Naive thymus-derived CD4-positive, alpha-beta T cell (primary cell): ENCODE data around the gene GPRC5D. TPM values are rescaled to one million over a fixed set of nuclear protein-coding genes. Genes with fewer than 3 reads are reported as not detected.

Source experiments
- ATAC-seq: fragments of 150-1000 bp; cut with Tn5 transposase; 2 replicates; pipeline ENCODE4 v1.10.0; 2021; ENCODE audit warnings: mild to moderate bottlenecking, moderate library complexity
- CTCF ChIA-PET: fragments of 350-600 bp; sonication (Branson Sonifier 250); formaldehyde crosslinking; loops from one replicate; lab custom pipeline; 2021; ENCODE audit warnings: antibody characterized with exemption; lab: Charles Lee
- POLR2A ChIA-PET: fragments of 350-600 bp; sonication (Branson Sonifier 250); formaldehyde crosslinking; loops from one replicate; lab custom pipeline; 2021; ENCODE audit warnings: antibody characterized with exemption, inconsistent platforms; lab: Charles Lee
- DNase-seq, 9 donors: peaks; one replicate each; pipeline versions ENCODE4 v3.0.0 to v3.0.0-alpha.2; 2020 to 2022; ENCODE audit warnings: mixed read lengths in 1 of 9
- H3K27ac ChIP-seq: one replicate; pipeline ENCODE4 v1.7.0; 2013; ENCODE audit warnings: mild to moderate bottlenecking, low read depth, low read length, moderate library complexity
- H3K27me3 ChIP-seq, 2 donors: one replicate each; pipeline ENCODE4 v1.7.0; 2013; ENCODE audit warnings: low read length in 2 of 2, mild to moderate bottlenecking in 2 of 2, moderate library complexity in 2 of 2; ENCODE audit not compliant: control insufficient read depth in 2 of 2, insufficient read depth in 2 of 2
- H3K36me3 ChIP-seq, 3 experiments: 1 replicate in 2 of 3; 2 replicates in 1 of 3; pipeline ENCODE4 v1.7.0; 2013; ENCODE audit warnings: low read length in 3 of 3, mild to moderate bottlenecking in 3 of 3, moderate library complexity in 1 of 3; ENCODE audit not compliant: insufficient read depth in 3 of 3, control insufficient read depth in 2 of 3
- H3K4me1 ChIP-seq, 2 donors: one replicate each; pipeline ENCODE4 v1.7.0; 2013; ENCODE audit warnings: low read length in 2 of 2, mild to moderate bottlenecking in 2 of 2, moderate library complexity in 1 of 2; ENCODE audit not compliant: control insufficient read depth in 2 of 2, insufficient read depth in 2 of 2
- H3K4me3 ChIP-seq: 2 replicates; pipeline ENCODE4 v1.7.0; 2013; ENCODE audit warnings: mild to moderate bottlenecking, low read length
- H3K9me3 ChIP-seq, 3 experiments: 1 replicate in 2 of 3; 2 replicates in 1 of 3; pipeline ENCODE4 v1.7.0; 2013; ENCODE audit warnings: low read length in 3 of 3; ENCODE audit not compliant: control insufficient read depth in 2 of 3
- H3K27ac Mint-ChIP-seq, 9 donors: one replicate each; pipeline ENCODE4 v1.8.0; 2020 to 2022; ENCODE audit warnings: mixed read lengths in 9 of 9, mild to moderate bottlenecking in 8 of 9, moderate library complexity in 5 of 9, inconsistent platforms in 2 of 9
- H3K27me3 Mint-ChIP-seq, 5 donors: one replicate each; pipeline ENCODE4 v1.8.0; 2021 to 2022; ENCODE audit warnings: mixed read lengths in 5 of 5, mild to moderate bottlenecking in 1 of 5
- H3K36me3 Mint-ChIP-seq, 5 donors: one replicate each; pipeline ENCODE4 v1.8.0; 2020 to 2022; ENCODE audit warnings: mixed read lengths in 5 of 5, mild to moderate bottlenecking in 3 of 5, inconsistent platforms in 1 of 5
- H3K4me1 Mint-ChIP-seq, 7 donors: one replicate each; pipeline ENCODE4 v1.8.0; 2020 to 2022; ENCODE audit warnings: mixed read lengths in 7 of 7, mild to moderate bottlenecking in 3 of 7, inconsistent platforms in 1 of 7
- H3K4me3 Mint-ChIP-seq, 10 donors: one replicate each; pipeline ENCODE4 v1.8.0; 2020 to 2022; ENCODE audit warnings: mild to moderate bottlenecking in 10 of 10, mixed read lengths in 10 of 10, moderate library complexity in 6 of 10, inconsistent platforms in 2 of 10
- H3K9me3 Mint-ChIP-seq, 11 donors: one replicate each; pipeline ENCODE4 v1.8.0; 2020 to 2022; ENCODE audit warnings: mixed read lengths in 11 of 11, mild to moderate bottlenecking in 4 of 11, inconsistent platforms in 1 of 11, moderate library complexity in 1 of 11
- intact Hi-C, 2 donors: fragments of 100-400 bp; cut with micrococcal nuclease; formaldehyde crosslinking; loops; one replicate each; pipeline ENCODE4 v1.15.1; 2023
- polyA plus RNA-seq, 2 donors: library from polyadenylated mRNA; unstranded; fragments of 300-500 nt; fragmentation: Illumina TruSeq; gene quantifications; one replicate each; pipeline ENCODE4 v1.2.3, GENCODE V29; 2021
- total RNA-seq, 6 experiments: library from RNA in 5 of 6; stranded (reverse) in 5 of 6; gene quantifications; 1 replicate in 5 of 6; 2 replicates in 1 of 6; pipeline ENCODE4 v1.2.3 and lab custom pipeline; 2021 to 2026

Gene GPRC5D
- total and polyA plus RNA-seq, 7 experiments from 2014 or later, result 0.29 to 0.83 TPM; not detected in 5

- peaks cover 0 to 4% of the 10 kb centered on the region in 2 donors for H3K4me1 ChIP-seq
- CTCF ChIA-PET, result no interaction called here
- H3K27me3 ChIP-seq, result no peaks in the 10 kb centered on the region
- Mint-ChIP-seq H3K4me1 (peaks cover 25 to 46% (median 33%) of the 10 kb centered on the region in 7 donors), H3K9me3 (peaks cover 0 to 4% (median 0%) of the 10 kb centered on the region in 11 donors), H3K36me3 (peaks cover 0 to 5% (median 3%) of the 10 kb centered on the region in 5 donors), H3K4me3 (peak overlapping the region in 1 of 10 donors; percentile 67), H3K27me3 (no peaks in the 10 kb centered on the region), H3K27ac (peak overlapping the region in 1 of 9 donors; percentile 36)
- ATAC-seq (no peak), DNase-seq (no peak)
- no peak overlapping the region for H3K27ac ChIP-seq
- POLR2A ChIA-PET, result no interaction called here
- no peaks in the 10 kb centered on the region for H3K9me3 ChIP-seq
- intact Hi-C loops, result no loop called here
- H3K4me3 ChIP-seq, result no peak overlapping the region
- H3K36me3 ChIP-seq, result peaks cover 0 to 9% (median 0%) of the 10 kb centered on the region in 3 experiments
Measured at GRCh38 chr12:12993367-12993766, 41.4 kb upstream of the GPRC5D start.

DNA sequence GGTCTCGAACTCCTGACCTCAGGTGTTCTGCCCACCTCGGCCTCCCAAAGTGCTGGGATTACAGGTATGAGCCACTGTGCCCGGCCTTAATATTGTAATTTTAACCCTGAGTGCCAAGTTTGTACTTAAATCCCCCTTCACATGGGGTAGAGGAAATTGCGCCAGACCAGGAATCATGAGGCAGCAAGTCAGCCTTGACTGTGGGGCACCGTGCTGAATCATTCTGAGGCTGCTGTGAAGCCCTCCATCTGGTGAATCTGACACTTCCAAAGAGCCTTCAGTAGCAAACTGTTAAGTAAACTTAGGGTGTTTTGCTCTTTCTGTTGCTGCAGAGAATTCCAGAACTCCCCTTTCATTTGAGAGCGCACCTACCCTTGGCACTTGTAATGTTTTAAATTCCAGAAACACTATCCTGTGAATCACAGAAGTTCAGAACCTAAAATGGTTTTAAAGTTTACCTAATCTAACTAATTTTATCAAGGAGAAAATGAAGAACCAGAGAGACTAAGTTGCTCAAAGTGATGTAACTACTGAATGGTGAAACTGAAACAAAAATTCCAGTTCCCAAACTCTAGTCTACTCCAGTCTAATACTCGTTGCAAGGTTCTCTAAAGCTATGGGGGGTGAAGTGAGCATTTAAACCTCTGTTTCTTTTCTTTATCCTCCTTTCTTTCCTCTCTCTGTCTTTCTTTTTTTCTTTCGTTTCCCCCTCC, 40.6 kb upstream of the GPRC5D start:
- Histone ChIP-seq H3K4me1 (peaks cover 0 to 4% of the 10 kb centered on the region in 2 donors), H3K27me3 (no peaks in the 10 kb centered on the region), H3K4me3 (no peak overlapping the region), H3K27ac (no peak overlapping the region), H3K36me3 (peaks cover 0 to 10% (median 0%) of the 10 kb centered on the region in 3 experiments), H3K9me3 (no peaks in the 10 kb centered on the region)
- Mint-ChIP-seq H3K9me3 (peaks cover 0 to 4% (median 0%) of the 10 kb centered on the region in 11 donors), H3K4me1 (peaks cover 19 to 38% (median 27%) of the 10 kb centered on the region in 7 donors), H3K36me3 (peaks cover 0 to 6% (median 3%) of the 10 kb centered on the region in 5 donors), H3K27ac (peak overlapping the region in 2 of 9 donors; percentile 36 to 37), H3K27me3 (no peaks in the 10 kb centered on the region), H3K4me3 (no peak overlapping the region)
- ATAC-seq (peak; percentile 63), DNase-seq (no peak)
- ChIA-PET POLR2A (no interaction called here), CTCF (no interaction called here)
- intact Hi-C loops, result no loop called here

GRCh38 chr12:12990700-12991468, 38.9 kb upstream of the GPRC5D start:
- H3K4me3 Mint-ChIP-seq, result no peak overlapping the region
- H3K36me3 Mint-ChIP-seq, result peaks cover 0 to 13% (median 3%) of the 10 kb centered on the region in 5 donors
- Histone ChIP-seq H3K27me3 (no peaks in the 10 kb centered on the region), H3K36me3 (peaks cover 0 to 24% (median 0%) of the 10 kb centered on the region in 3 experiments), H3K9me3 (no peaks in the 10 kb centered on the region), H3K27ac (no peak overlapping the region), H3K4me1 (no peaks in the 10 kb centered on the region), H3K4me3 (no peak overlapping the region)
- H3K27me3 Mint-ChIP-seq, result no peaks in the 10 kb centered on the region
- CTCF ChIA-PET, result no interaction called here
- DNase-seq (no peak), ATAC-seq (no peak)
- intact Hi-C loops, result no loop called here
- H3K27ac Mint-ChIP-seq, result peak overlapping the region in 3 of 9 donors; percentile 9 to 28 (median 14)
- H3K4me1 Mint-ChIP-seq, result peaks cover 13 to 30% (median 19%) of the 10 kb centered on the region in 7 donors
- peaks cover 0 to 4% (median 0%) of the 10 kb centered on the region in 11 donors for H3K9me3 Mint-ChIP-seq
- POLR2A ChIA-PET, result no interaction called here

GRCh38 chr12:12987421-12987820, 35.5 kb upstream of the GPRC5D start:
- H3K27ac Mint-ChIP-seq, result peak overlapping the region in 1 of 9 donors; percentile 55
- CTCF ChIA-PET, result interaction anchor here (0.6 kb wide), 1 partner anchor 12 kb away, joined by 3 read pairs; no protein-coding TSS in a partner anchor

GRCh38 chr12:12986775-12987331, 34.9 kb upstream of the GPRC5D start:
- no peak for ATAC-seq
- ChIA-PET CTCF (no interaction called here), POLR2A (no interaction called here)
- Histone ChIP-seq H3K27me3 (no peaks in the 10 kb centered on the region), H3K9me3 (no peaks in the 10 kb centered on the region), H3K4me3 (no peak overlapping the region), H3K36me3 (peaks cover 0 to 29% (median 0%) of the 10 kb centered on the region in 3 experiments), H3K27ac (no peak overlapping the region), H3K4me1 (no peaks in the 10 kb centered on the region)
- peaks cover 0 to 16% (median 0%) of the 10 kb centered on the region in 5 donors for H3K36me3 Mint-ChIP-seq
- DNase-seq, result no peak
- H3K4me1 Mint-ChIP-seq, result peaks cover 0 to 9% (median 5%) of the 10 kb centered on the region in 7 donors
- intact Hi-C loops, result loop anchor here in 1 of 2 donors (1.0 to 2.0 kb wide), 2 partner anchors 14 to 225 kb away; partner anchors contain the start of gene HEBP1
- no peaks in the 10 kb centered on the region for H3K9me3 Mint-ChIP-seq
- no peaks in the 10 kb centered on the region for H3K27me3 Mint-ChIP-seq
- H3K27ac Mint-ChIP-seq, result no peak overlapping the region
- no peak overlapping the region for H3K4me3 Mint-ChIP-seq

More at GRCh38 chr12:12987421-12987820, 35.5 kb upstream of the GPRC5D start:
- intact Hi-C loops, result loop anchor here in 1 of 2 donors (2.0 kb wide), 1 partner anchor 13 kb away; the partner anchor contains the start of gene HEBP1
- Histone ChIP-seq H3K27ac (no peak overlapping the region), H3K36me3 (peaks cover 0 to 28% (median 0%) of the 10 kb centered on the region in 3 experiments), H3K4me1 (no peaks in the 10 kb centered on the region), H3K4me3 (no peak overlapping the region), H3K27me3 (no peaks in the 10 kb centered on the region), H3K9me3 (no peaks in the 10 kb centered on the region)
- no peaks in the 10 kb centered on the region for H3K27me3 Mint-ChIP-seq
- DNase-seq, result no peak
- H3K9me3 Mint-ChIP-seq, result no peaks in the 10 kb centered on the region
- no peak for ATAC-seq
- H3K36me3 Mint-ChIP-seq, result peaks cover 0 to 16% (median 0%) of the 10 kb centered on the region in 5 donors
- H3K4me3 Mint-ChIP-seq, result no peak overlapping the region
- POLR2A ChIA-PET, result no interaction called here
- peaks cover 0 to 10% (median 6%) of the 10 kb centered on the region in 7 donors for H3K4me1 Mint-ChIP-seq

- peaks cover 0 to 16% (median 0%) of the 10 kb centered on the region in 5 donors for H3K36me3 Mint-ChIP-seq
- Histone ChIP-seq H3K27me3 (no peaks in the 10 kb centered on the region), H3K4me3 (no peak overlapping the region), H3K27ac (no peak overlapping the region), H3K36me3 (peaks cover 0 to 34% (median 0%) of the 10 kb centered on the region in 3 experiments), H3K4me1 (no peaks in the 10 kb centered on the region), H3K9me3 (no peaks in the 10 kb centered on the region)
- DNase-seq, result peak in 2 of 9 donors; percentile 10 to 21
- peak overlapping the region in 1 of 9 donors; percentile 7 for H3K27ac Mint-ChIP-seq
- no peak overlapping the region for H3K4me3 Mint-ChIP-seq
- POLR2A ChIA-PET, result no interaction called here
- H3K27me3 Mint-ChIP-seq, result no peaks in the 10 kb centered on the region
- peak; percentile 81 for ATAC-seq
- CTCF ChIA-PET, result interaction anchor here (1.0 to 1.3 kb wide), 2 partner anchors 69 to 149 kb away, joined by 3 read pairs; no protein-coding TSS in a partner anchor
- intact Hi-C loops, result loop anchor here in 1 of 2 donors (1.0 to 2.0 kb wide), 2 partner anchors 15 to 226 kb away; partner anchors contain the start of gene HEBP1
- H3K4me1 Mint-ChIP-seq, result no peaks in the 10 kb centered on the region
- H3K9me3 Mint-ChIP-seq, result no peaks in the 10 kb centered on the region
Measured at GRCh38 chr12:12985817-12986408, 33.9 kb upstream of the GPRC5D start.
